Lower leg skin (tissue), 3 donors: ENCODE measurements around the gene CCNK.

Experiments used
- POLR2A ChIP-seq, 2 donors: fragments of 450-650 bp; IDR thresholded peaks; one replicate each; pipeline ENCODE4 v1.6.1; 2016 to 2017; ENCODE audit warnings: antibody characterized with exemption in 2 of 2, mild to moderate bottlenecking in 1 of 2, moderate library complexity in 1 of 2
- TF ChIP-seq, protein P1 (sequence below), 3 donors: fragments of 450-650 bp; IDR thresholded peaks; one replicate each; pipeline ENCODE4 v1.5.1; 2016; ENCODE audit warnings: antibody characterized with exemption in 3 of 3, mild to moderate bottlenecking in 3 of 3, moderate library complexity in 2 of 3

DNA sequence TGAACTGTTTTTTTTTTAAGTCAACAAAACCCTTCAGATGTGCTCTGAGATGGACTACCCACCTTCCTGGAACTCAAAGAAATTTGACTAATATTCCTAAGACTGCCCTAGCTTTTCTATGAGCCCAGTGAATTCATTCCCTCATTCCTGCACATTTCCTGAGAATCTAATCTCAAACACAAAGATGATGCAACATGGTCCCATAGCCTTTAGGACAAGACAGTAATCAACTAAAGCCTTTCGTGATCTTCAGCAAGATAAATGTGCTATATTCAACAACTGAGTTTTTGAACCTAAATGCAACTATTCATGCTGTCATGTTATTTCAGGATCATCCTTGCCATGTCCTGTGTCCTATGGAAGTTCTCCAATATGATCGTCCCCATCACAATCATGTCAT, 5.5 kb upstream of the CCNK start:
- TF ChIP-seq POLR2A (IDR thresholded peaks at IDR 0.05): no peak
- TF ChIP-seq, protein P1, sequence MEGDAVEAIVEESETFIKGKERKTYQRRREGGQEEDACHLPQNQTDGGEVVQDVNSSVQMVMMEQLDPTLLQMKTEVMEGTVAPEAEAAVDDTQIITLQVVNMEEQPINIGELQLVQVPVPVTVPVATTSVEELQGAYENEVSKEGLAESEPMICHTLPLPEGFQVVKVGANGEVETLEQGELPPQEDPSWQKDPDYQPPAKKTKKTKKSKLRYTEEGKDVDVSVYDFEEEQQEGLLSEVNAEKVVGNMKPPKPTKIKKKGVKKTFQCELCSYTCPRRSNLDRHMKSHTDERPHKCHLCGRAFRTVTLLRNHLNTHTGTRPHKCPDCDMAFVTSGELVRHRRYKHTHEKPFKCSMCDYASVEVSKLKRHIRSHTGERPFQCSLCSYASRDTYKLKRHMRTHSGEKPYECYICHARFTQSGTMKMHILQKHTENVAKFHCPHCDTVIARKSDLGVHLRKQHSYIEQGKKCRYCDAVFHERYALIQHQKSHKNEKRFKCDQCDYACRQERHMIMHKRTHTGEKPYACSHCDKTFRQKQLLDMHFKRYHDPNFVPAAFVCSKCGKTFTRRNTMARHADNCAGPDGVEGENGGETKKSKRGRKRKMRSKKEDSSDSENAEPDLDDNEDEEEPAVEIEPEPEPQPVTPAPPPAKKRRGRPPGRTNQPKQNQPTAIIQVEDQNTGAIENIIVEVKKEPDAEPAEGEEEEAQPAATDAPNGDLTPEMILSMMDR (IDR thresholded peaks at IDR 0.05): no peak
